ENCODE measurements around the gene OS9. TPM values are rescaled to one million over a fixed set of nuclear protein-coding genes. Genes with fewer than 3 reads are reported as not detected.

Gene OS9
- total and polyA plus RNA-seq, 9 of the 15 experiments (the other 6 are each of a cell fraction or from before 2014, with no cell fraction given): 4.6 to 105 (median 89.5) TPM

DNA sequence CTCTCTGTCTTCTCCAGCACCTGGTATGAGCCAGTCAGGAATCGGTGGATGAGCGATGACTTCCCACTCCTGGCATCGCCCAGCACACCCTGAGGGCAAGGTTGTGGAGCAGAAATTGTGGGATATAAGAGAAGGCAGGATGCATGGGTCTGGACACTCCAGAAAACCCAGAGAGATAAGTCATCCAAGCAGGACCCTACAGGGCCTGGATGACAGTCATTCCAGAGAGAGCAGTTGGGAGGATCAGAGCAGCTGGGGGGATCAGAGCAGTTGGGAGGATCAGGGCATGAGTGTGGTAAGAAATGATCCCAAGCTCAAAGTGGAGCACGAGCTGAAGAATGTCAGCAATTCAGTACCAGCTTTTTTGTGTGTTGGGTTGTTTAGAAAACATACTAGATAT lies 40.7 kb downstream of the OS9 start:
- Histone ChIP-seq H3K9me1 (ENCODE audit: control insufficient read depth, insufficient read depth, low read length) (peaks cover 4% of the 10 kb centered on the region), H3K4me3 (no peak overlapping the region), H3K79me2 (ENCODE audit: control insufficient read depth, insufficient read depth, low read length) (no peaks in the 10 kb centered on the region), H3K27ac (ENCODE audit: extremely low read depth, low read depth, low read length) (no peak overlapping the region), H4K20me1 (replicated peaks; ENCODE audit: control insufficient read depth, insufficient read depth, low read length) (no peaks in the 10 kb centered on the region), H3K9ac (ENCODE audit: insufficient read depth in 1 of 2, low read depth in 2 of 2, low read length in 2 of 2) (peak overlapping the region in 1 of 2 experiments; percentile 12; a peak in 1 of 4 replicates), H3K4me2 (ENCODE audit: insufficient read depth, low read length) (no peak overlapping the region), H3K9me3 (replicated peaks; ENCODE audit: control insufficient read depth, insufficient read depth, low read depth, low read length) (no peaks in the 10 kb centered on the region), H3K4me1 (replicated peaks in 1 of 2; ENCODE audit: control insufficient read depth in 2 of 2, insufficient read depth in 2 of 2, low read length in 2 of 2) (peaks cover 9 to 28% of the 10 kb centered on the region in 2 experiments; a peak in 4 of 5 replicates), H2AFZ (ENCODE audit: low read depth, low read length) (no peak overlapping the region), H3K27me3 (ENCODE audit: control insufficient read depth in 2 of 2, insufficient read depth in 2 of 2, low read length in 2 of 2) (peaks cover 31 to 66% of the 10 kb centered on the region in 2 experiments), H3K36me3 (ENCODE audit: control insufficient read depth, insufficient read depth, low read length) (no peaks in the 10 kb centered on the region)
- CTCF ChIA-PET (ENCODE audit: low intra/inter-chr PET ratio): interaction anchor here (2.3 kb wide), 1 partner anchor 151 kb away, joined by 17 read pairs; no protein-coding TSS in a partner anchor
- TF ChIP-seq NFYB (IDR thresholded peaks at IDR 0.05; ENCODE audit: extremely low read depth, insufficient read length) (no peak), MXI1 (IDR thresholded peaks at IDR 0.05; ENCODE audit: low read depth, low read length) (no peak), ZNF165 (CRISPR knock-in tag; IDR thresholded peaks at IDR 0.05; ENCODE audit: borderline replicate concordance) (no peak), FUS (optimal IDR thresholded peaks at IDR 0.05; ENCODE audit: low read depth, low read length) (no peak), MTA1 (IDR thresholded peaks at IDR 0.05; ENCODE audit: borderline replicate concordance) (no peak), ZSCAN32 (CRISPR knock-in tag; IDR thresholded peaks at IDR 0.05) (no peak), SETDB1 (IDR thresholded peaks at IDR 0.05; ENCODE audit: low read length) (no peak), RBM17 (IDR thresholded peaks at IDR 0.05; ENCODE audit: borderline replicate concordance, low read depth, low read length) (no peak), NELFE (IDR thresholded peaks at IDR 0.05; ENCODE audit: insufficient read depth, insufficient read length) (no peak)
- TF ChIP-seq, protein P1, sequence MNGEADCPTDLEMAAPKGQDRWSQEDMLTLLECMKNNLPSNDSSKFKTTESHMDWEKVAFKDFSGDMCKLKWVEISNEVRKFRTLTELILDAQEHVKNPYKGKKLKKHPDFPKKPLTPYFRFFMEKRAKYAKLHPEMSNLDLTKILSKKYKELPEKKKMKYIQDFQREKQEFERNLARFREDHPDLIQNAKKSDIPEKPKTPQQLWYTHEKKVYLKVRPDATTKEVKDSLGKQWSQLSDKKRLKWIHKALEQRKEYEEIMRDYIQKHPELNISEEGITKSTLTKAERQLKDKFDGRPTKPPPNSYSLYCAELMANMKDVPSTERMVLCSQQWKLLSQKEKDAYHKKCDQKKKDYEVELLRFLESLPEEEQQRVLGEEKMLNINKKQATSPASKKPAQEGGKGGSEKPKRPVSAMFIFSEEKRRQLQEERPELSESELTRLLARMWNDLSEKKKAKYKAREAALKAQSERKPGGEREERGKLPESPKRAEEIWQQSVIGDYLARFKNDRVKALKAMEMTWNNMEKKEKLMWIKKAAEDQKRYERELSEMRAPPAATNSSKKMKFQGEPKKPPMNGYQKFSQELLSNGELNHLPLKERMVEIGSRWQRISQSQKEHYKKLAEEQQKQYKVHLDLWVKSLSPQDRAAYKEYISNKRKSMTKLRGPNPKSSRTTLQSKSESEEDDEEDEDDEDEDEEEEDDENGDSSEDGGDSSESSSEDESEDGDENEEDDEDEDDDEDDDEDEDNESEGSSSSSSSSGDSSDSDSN (IDR thresholded peaks at IDR 0.05; ENCODE audit: borderline replicate concordance in 1 of 2, low read depth in 2 of 2, low read length in 2 of 2): no peak
- TF ChIP-seq, protein P2, sequence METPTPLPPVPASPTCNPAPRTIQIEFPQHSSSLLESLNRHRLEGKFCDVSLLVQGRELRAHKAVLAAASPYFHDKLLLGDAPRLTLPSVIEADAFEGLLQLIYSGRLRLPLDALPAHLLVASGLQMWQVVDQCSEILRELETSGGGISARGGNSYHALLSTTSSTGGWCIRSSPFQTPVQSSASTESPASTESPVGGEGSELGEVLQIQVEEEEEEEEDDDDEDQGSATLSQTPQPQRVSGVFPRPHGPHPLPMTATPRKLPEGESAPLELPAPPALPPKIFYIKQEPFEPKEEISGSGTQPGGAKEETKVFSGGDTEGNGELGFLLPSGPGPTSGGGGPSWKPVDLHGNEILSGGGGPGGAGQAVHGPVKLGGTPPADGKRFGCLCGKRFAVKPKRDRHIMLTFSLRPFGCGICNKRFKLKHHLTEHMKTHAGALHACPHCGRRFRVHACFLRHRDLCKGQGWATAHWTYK (CRISPR knock-in tag; IDR thresholded peaks at IDR 0.05): no peak
- DNase-seq (ENCODE audit: extremely low read depth in 1 of 4, low spot score in 3 of 4): no peak
- no peak for FAIRE-seq
- intact Hi-C loops (cut with micrococcal nuclease): no loop called here
- no peak for ATAC-seq
- BruUV-seq (replicated peaks): no TSS peak
- POLR2A ChIA-PET: interaction anchor here (1.2 to 3.5 kb wide), 3 partner anchors 11 to 220 kb away, joined by 4 to 15 read pairs (median 5); partner anchors contain the start of gene TSPAN31
- in situ Hi-C loops (cut with MboI): loop anchor here (5.0 kb wide), 1 partner anchor 107 kb away; no protein-coding TSS in a partner anchor
- 9% methylated on average over 4 of the region's 4 CpGs for WGBS (ENCODE audit: insufficient coverage, low coverage, missing lambda C conversion rate)
